ENCODE data around the gene MBD3.

GRCh38 chr19:1580957-1581356 is 11.7 kb downstream of the MBD3 start:
- TF ChIP-seq CTCF (IDR thresholded peaks at IDR 0.05; ENCODE audit: low read depth, low read length): no peak
- no peak for TF ChIP-seq EZH2phosphoT487 (IDR thresholded peaks at IDR 0.05; ENCODE audit: low read depth)

All from OCI-LY3 (cell line).